Kidney (tissue), 14 donors: Measurements from ENCODE around the gene FHOD3. TPM values are rescaled to one million over a fixed set of nuclear protein-coding genes. Genes with fewer than 3 reads are reported as not detected.
A peak's percentile ranks its signal among the peaks of the same experiment; 100 is the strongest.
"Not testable (repeated sequence)": the region's sequence is repeated elsewhere in the genome, so short reads cannot be mapped to it uniquely, and the experiment has no call there.

Source experiments
- DNase-seq, 5 donors: peaks; one replicate each; pipeline ENCODE4 v3.0.0-alpha.2; 2013 to 2020
- FAIRE-seq: peaks from 2 replicates; lab custom pipeline; 2012; peaks lifted over from hg19 to GRCh38; lab: Jason Lieb, UNC
- H3K27ac ChIP-seq, 2 donors: one replicate each; pipeline ENCODE4 v1.7.0; 2013; ENCODE audit warnings: low read depth in 2 of 2, low read length in 2 of 2, inconsistent platforms in 1 of 2
- H3K27me3 ChIP-seq: one replicate; pipeline ENCODE4 v1.7.1; 2013; ENCODE audit warnings: low read length, inconsistent platforms; ENCODE audit not compliant: control insufficient read depth, insufficient read depth
- H3K36me3 ChIP-seq, 3 donors: one replicate each; pipeline versions ENCODE4 v1.7.0 to v1.7.1; 2013; ENCODE audit warnings: low read length in 3 of 3, control low read depth in 1 of 3, inconsistent platforms in 1 of 3; ENCODE audit not compliant: insufficient read depth in 3 of 3, control insufficient read depth in 2 of 3
- H3K4me1 ChIP-seq, 3 donors: one replicate each; pipeline versions ENCODE4 v1.7.0 to v1.7.1; 2013; ENCODE audit warnings: low read length in 3 of 3, inconsistent platforms in 1 of 3, low read depth in 1 of 3; ENCODE audit not compliant: control insufficient read depth in 2 of 3, insufficient read depth in 2 of 3
- H3K4me3 ChIP-seq, 3 donors: one replicate each; pipeline versions ENCODE4 v1.7.0 to v1.8.1; 2013; ENCODE audit warnings: low read length in 3 of 3, control low read depth in 1 of 3, inconsistent platforms in 1 of 3
- H3K9ac ChIP-seq, 3 donors: one replicate each; pipeline versions ENCODE4 v1.7.0 to v1.7.1; 2013; ENCODE audit warnings: low read length in 3 of 3, control low read depth in 1 of 3, inconsistent platforms in 1 of 3
- H3K9me3 ChIP-seq, 3 donors: one replicate each; pipeline versions ENCODE4 v1.7.0 to v1.7.1; 2013; ENCODE audit warnings: low read length in 3 of 3, control low read depth in 1 of 3, inconsistent platforms in 1 of 3; ENCODE audit not compliant: control insufficient read depth in 2 of 3, insufficient read depth in 1 of 3
- intact Hi-C: fragments of 100-400 bp; cut with DNase I; formaldehyde crosslinking; loops from one replicate; pipeline ENCODE4 v1.11.1; 2022
- polyA plus RNA-seq: library from polyadenylated mRNA; stranded (reverse); fragments of 350-450 nt; fragmentation: Illumina TruSeq; extraction: RNeasy Lipid Tissue Mini Kit (QIAGEN cat#74804); gene quantifications from one replicate; pipeline ENCODE4 v1.2.3, GENCODE V29; 2014; ENCODE audit warnings: low read depth, low replicate concordance; ENCODE audit not compliant: insufficient read depth
- total RNA-seq: library from RNA; stranded (reverse); fragmentation: NEBNext Ultra II Directional; extraction: Animal tissue kit (Norgen Biotek cat#: 25700); gene quantifications from one replicate; pipeline ENCODE4 v1.2.1, GENCODE V29; 2021
- TF ChIP-seq, protein P1 (sequence below): IDR thresholded peaks from 3 replicates; pipeline ENCODE4 v1.5.1; 2012; ENCODE audit warnings: mild to moderate bottlenecking, moderate library complexity, borderline replicate concordance; ENCODE audit not compliant: insufficient read depth; ENCODE audit errors: extremely low read depth
- donor health status: control.
- donor health status: control.
- donor health status: control.
- donor health status: control.
- donor health status: control.
- donor health status: DM: yes; HTN: yes; CAD: no.
- donor health status: Normal renal cell carcinoma (clear cell type).

The FHOD3 gene
- total and polyA plus RNA-seq, 2 donors from 2014 or later = 21.5 to 28.0 TPM

DNA sequence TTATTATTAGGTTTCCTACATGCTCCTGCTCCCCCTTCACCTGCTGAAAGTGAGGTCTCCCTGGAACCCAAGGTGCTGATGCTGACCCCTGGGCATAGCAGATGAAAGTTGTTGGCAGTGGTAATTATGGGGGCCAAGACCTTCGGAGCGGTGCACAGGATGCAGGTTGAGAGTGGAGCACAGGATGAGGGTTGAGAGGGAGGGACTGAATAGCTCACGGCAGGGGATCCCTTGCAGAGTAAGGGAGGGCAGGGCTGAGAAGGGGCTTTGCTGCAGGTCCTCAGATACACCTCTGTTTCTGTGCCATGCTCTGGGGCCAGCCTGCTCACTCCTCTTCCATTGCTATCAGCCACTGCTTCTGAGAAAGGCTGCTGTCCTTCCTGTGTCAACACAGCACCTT lies 163.3 kb downstream of the FHOD3 start:
- peaks cover 0 to 5% (median 3%) of the 10 kb centered on the region in 3 donors for H3K4me1 ChIP-seq
- intact Hi-C loops = no loop called here
- no peak overlapping the region for H3K27ac ChIP-seq
- no peaks in the 10 kb centered on the region for H3K27me3 ChIP-seq
- FAIRE-seq (no peak), DNase-seq (peak in 1 of 5 donors; percentile 59)
- H3K36me3 ChIP-seq = no peaks in the 10 kb centered on the region
- TF ChIP-seq, protein P1, sequence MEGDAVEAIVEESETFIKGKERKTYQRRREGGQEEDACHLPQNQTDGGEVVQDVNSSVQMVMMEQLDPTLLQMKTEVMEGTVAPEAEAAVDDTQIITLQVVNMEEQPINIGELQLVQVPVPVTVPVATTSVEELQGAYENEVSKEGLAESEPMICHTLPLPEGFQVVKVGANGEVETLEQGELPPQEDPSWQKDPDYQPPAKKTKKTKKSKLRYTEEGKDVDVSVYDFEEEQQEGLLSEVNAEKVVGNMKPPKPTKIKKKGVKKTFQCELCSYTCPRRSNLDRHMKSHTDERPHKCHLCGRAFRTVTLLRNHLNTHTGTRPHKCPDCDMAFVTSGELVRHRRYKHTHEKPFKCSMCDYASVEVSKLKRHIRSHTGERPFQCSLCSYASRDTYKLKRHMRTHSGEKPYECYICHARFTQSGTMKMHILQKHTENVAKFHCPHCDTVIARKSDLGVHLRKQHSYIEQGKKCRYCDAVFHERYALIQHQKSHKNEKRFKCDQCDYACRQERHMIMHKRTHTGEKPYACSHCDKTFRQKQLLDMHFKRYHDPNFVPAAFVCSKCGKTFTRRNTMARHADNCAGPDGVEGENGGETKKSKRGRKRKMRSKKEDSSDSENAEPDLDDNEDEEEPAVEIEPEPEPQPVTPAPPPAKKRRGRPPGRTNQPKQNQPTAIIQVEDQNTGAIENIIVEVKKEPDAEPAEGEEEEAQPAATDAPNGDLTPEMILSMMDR = no peak
- H3K9me3 ChIP-seq = no peaks in the 10 kb centered on the region
- no peak overlapping the region for H3K4me3 ChIP-seq
- H3K9ac ChIP-seq = no peak overlapping the region

DNA sequence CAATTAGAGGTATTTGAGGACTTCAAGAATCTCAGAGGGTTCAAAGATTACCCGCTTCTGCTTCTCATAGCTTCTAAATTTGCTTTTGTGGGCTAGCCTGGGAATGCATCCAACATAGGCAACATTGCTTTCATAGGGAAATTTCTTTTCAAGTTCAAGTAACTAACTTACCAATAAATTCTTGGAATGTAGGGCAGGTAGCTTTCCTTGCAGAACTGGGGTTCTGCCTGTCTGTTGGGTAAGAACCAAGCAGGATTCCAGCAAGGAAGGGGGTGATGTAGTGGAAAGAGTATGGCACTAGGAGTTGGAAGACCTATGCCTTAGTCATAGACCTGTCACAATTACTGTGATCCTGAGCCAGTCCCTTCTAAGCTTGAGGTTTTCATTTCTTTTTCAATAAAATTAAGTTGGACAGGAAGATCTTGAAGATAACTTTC lies 164.1 kb downstream of the FHOD3 start:
- Histone ChIP-seq H3K36me3 (no peaks in the 10 kb centered on the region), H3K4me3 (no peak overlapping the region), H3K27me3 (no peaks in the 10 kb centered on the region), H3K27ac (no peak overlapping the region), H3K4me1 (peaks cover 0 to 5% (median 3%) of the 10 kb centered on the region in 3 donors), H3K9ac (no peak overlapping the region), H3K9me3 (no peaks in the 10 kb centered on the region)
- FAIRE-seq = no peak
- DNase-seq = no peak
- TF ChIP-seq, protein P1 = no peak
- intact Hi-C loops = no loop called here

DNA sequence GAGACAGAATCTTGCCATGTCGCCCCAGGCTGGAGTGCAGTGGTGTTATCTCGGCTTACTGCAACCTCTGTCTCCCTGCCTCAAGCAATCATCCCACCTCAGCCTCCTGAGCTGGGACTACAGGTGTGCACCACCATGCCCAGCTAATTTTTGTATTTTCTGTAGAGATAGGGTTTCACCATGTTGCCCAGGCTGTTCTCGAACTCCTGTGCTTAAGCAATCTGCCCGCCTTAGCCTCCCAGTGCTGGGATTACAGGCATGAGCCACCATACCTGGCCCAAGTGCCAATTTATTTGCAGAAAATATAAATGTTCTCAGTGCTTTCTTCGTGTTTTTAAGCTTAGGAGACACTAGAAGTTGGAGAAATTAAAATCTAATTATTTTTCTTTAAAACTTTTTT lies 166.0 kb downstream of the FHOD3 start:
- H3K27me3 ChIP-seq, H3K9ac ChIP-seq, H3K27ac ChIP-seq, H3K36me3 ChIP-seq, intact Hi-C loops, FAIRE-seq, DNase-seq, H3K4me3 ChIP-seq, H3K9me3 ChIP-seq, H3K4me1 ChIP-seq: not testable (repeated sequence)

DNA sequence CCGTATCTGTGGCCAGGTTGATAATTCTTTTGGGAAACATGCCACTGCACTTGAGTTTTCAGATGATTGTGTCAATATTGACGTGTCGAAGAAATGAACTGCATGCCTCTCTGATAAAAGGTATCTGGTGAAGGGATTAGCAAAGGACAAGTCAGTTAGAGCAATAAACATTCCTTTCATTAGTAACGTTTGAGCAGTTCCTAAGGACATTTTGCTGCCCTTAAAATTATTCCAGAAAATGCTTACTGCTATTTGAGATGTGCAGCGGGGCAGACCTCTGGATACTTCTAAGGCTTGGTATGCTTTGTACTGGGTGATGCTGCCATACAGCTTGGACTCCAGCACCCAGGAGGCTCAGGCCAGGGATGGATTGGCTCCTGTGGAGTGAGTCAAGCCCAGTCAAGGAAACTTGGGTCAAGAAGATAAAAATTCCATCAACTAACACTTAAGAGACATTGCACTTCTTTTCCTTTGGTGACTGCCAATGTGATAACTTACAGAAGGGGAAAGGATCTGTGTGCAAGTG lies 166.7 kb downstream of the FHOD3 start:
- H3K36me3 ChIP-seq = no peaks in the 10 kb centered on the region
- peaks cover 0 to 8% (median 5%) of the 10 kb centered on the region in 3 donors for H3K4me1 ChIP-seq
- no peak overlapping the region for H3K9ac ChIP-seq
- DNase-seq (peak in 1 of 5 donors; percentile 29), FAIRE-seq (no peak)
- intact Hi-C loops = no loop called here
- no peak overlapping the region for H3K27ac ChIP-seq
- H3K27me3 ChIP-seq = no peaks in the 10 kb centered on the region
- H3K9me3 ChIP-seq = no peaks in the 10 kb centered on the region
- H3K4me3 ChIP-seq = no peak overlapping the region
- TF ChIP-seq, protein P1 = no peak
